Colonic mucosa (tissue), 4 donors: ENCODE measurements around the gene IL17RE. TPM values are rescaled to one million over a fixed set of nuclear protein-coding genes. Genes with fewer than 3 reads are reported as not detected.

Experiments
- DNase-seq: peaks from one replicate; pipeline ENCODE4 v3.0.0-alpha.2; 2020
- H3K27ac ChIP-seq: fragments of 200-600 bp; one replicate; pipeline ENCODE4 v1.8.0; 2021
- H3K27me3 ChIP-seq: fragments of 200-600 bp; one replicate; pipeline ENCODE4 v1.8.0; 2021
- H3K36me3 ChIP-seq: fragments of 200-600 bp; one replicate; pipeline ENCODE4 v1.8.0; 2021
- H3K4me1 ChIP-seq: fragments of 200-600 bp; one replicate; pipeline ENCODE4 v1.8.0; 2021; ENCODE audit warnings: mild to moderate bottlenecking
- H3K4me3 ChIP-seq: fragments of 200-600 bp; one replicate; pipeline ENCODE4 v1.8.0; 2021
- H3K9ac ChIP-seq, 2 donors: one replicate each; pipeline ENCODE4 v1.7.0; 2013; ENCODE audit warnings: control low read depth in 2 of 2, low read depth in 2 of 2, low read length in 2 of 2
- H3K9me3 ChIP-seq: fragments of 200-600 bp; one replicate; pipeline ENCODE4 v1.8.0; 2021
- CTCF ChIP-seq: fragments of 200-600 bp; IDR thresholded peaks from one replicate; pipeline ENCODE4 v1.8.0; 2022; ENCODE audit warnings: antibody characterized with exemption, mild to moderate bottlenecking
- intact Hi-C: fragments of 100-400 bp; cut with DNase I; formaldehyde crosslinking; loops from one replicate; pipeline ENCODE4 v1.14.1; 2022
- total RNA-seq, 2 donors: library from RNA; stranded (reverse); fragmentation: NEBNext Ultra II Directional in 1 of 2; extraction: Animal tissue kit (Norgen Biotek cat#: 25700) in 1 of 2; gene quantifications; one replicate each; pipeline ENCODE4 v1.2.1, GENCODE V29; 2021
- donor health status: healthy.
- donor health status: DM: no; HTN: no; CAD: no.
- donor health status: DM: no; HTN: no; CAD: no.

The IL17RE gene
- total RNA-seq, 2 donors from 2014 or later: 66.4 to 71.4 TPM

GRCh38 chr3:9945358-9945757 lies 42.7 kb downstream of the IL17RE start:
- H3K27ac ChIP-seq: no peak overlapping the region
- DNase-seq: no peak
- no peaks in the 10 kb centered on the region for H3K27me3 ChIP-seq
- H3K9me3 ChIP-seq: no peaks in the 10 kb centered on the region
- no peak overlapping the region for H3K9ac ChIP-seq
- intact Hi-C loops: no loop called here
- no peaks in the 10 kb centered on the region for H3K4me1 ChIP-seq
- H3K36me3 ChIP-seq: no peaks in the 10 kb centered on the region
- no peak overlapping the region for H3K4me3 ChIP-seq
- no peak for TF ChIP-seq CTCF

GRCh38 chr3:9946112-9947024 lies 43.7 kb downstream of the IL17RE start:
- peak overlapping the region; percentile 69 for H3K27ac ChIP-seq
- H3K27me3 ChIP-seq: no peaks in the 10 kb centered on the region
- peak overlapping the region; percentile 47 for H3K4me3 ChIP-seq
- H3K9ac ChIP-seq: peak overlapping the region; percentile 71 to 81
- intact Hi-C loops: no loop called here
- peak; percentile 76 for TF ChIP-seq CTCF
- peak; percentile 86 for DNase-seq
- no peaks in the 10 kb centered on the region for H3K9me3 ChIP-seq
- H3K4me1 ChIP-seq: no peaks in the 10 kb centered on the region
- no peaks in the 10 kb centered on the region for H3K36me3 ChIP-seq

- Histone ChIP-seq H3K27me3 (no peaks in the 10 kb centered on the region), H3K4me3 (peak overlapping the region; percentile 47), H3K4me1 (peaks cover 5% of the 10 kb centered on the region), H3K36me3 (no peaks in the 10 kb centered on the region), H3K27ac (peak overlapping the region; percentile 69), H3K9ac (peak overlapping the region; percentile 71 to 81), H3K9me3 (no peaks in the 10 kb centered on the region)
- intact Hi-C loops: no loop called here
- no peak for TF ChIP-seq CTCF
- DNase-seq: peak; percentile 79
These were observed 44.7 kb downstream of the IL17RE start for GRCh38 chr3:9947025-9947995.

DNA sequence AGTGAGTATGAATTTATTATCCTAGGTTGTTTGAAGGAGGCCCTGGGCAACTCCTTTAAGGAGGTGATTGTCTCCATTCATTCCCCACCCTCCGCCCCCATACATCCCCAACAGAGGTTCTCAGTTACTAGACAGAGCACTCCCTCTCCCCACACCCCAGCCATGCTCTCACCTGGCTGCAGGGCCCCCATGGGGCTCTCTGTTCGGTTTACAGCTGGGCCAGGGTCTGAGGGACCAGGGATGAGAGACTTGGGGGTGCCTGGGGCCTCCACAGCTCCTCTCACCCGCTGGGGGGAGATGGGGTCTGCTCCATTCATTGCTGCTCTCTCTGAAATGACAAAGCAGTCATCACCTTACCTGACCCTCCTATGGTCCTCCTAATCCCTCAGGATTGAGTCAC lies 45.9 kb downstream of the IL17RE start:
- H3K27ac ChIP-seq: no peak overlapping the region
- H3K27me3 ChIP-seq: no peaks in the 10 kb centered on the region
- no peaks in the 10 kb centered on the region for H3K9me3 ChIP-seq
- peaks cover 5% of the 10 kb centered on the region for H3K4me1 ChIP-seq
- no peak overlapping the region for H3K9ac ChIP-seq
- no peak overlapping the region for H3K4me3 ChIP-seq
- no peak for DNase-seq
- no peak for TF ChIP-seq CTCF
- no peaks in the 10 kb centered on the region for H3K36me3 ChIP-seq
- intact Hi-C loops: no loop called here

DNA sequence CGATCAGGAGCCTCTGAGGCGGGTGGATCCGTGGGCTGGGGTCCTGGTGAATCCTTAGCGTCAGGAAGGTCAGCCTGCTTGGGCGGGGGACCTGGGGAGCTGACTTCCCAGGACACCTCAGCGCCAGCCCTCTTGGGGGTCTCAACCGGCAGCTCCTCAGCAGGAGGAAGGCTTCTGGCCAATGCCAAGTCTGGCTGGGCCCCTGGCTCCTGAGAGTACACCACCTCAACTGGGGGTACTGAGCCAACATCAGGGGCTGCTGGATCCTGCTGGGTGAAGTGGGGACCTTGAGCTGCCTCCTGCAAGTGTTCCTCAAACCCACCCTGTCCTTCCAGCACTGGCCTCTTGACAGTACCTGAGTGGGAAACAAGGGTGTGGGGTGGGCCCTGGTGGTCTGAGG lies 46.5 kb downstream of the IL17RE start:
- TF ChIP-seq CTCF: no peak
- intact Hi-C loops: no loop called here
- Histone ChIP-seq H3K4me1 (peaks cover 5% of the 10 kb centered on the region), H3K36me3 (no peaks in the 10 kb centered on the region), H3K9me3 (no peaks in the 10 kb centered on the region), H3K4me3 (no peak overlapping the region), H3K9ac (no peak overlapping the region), H3K27me3 (no peaks in the 10 kb centered on the region), H3K27ac (no peak overlapping the region)
- DNase-seq: no peak
